HCT116 (cell line): ENCODE data around the gene KCTD1. TPM values are rescaled to one million over a fixed set of nuclear protein-coding genes. Genes with fewer than 3 reads are reported as not detected.

Source experiments
- ATAC-seq: fragments of 200-7000 bp; cut with Tn5 transposase; 2 replicates; pipeline ENCODE4 v1.9.1; 2020; ENCODE audit warnings: mild to moderate bottlenecking, moderate library complexity
- BruUV-seq: library from RNA; stranded (reverse); fragments of 400-500 nt; replicated peaks from 2 replicates; lab custom pipeline; 2021; lab: Mats Ljungman, UMichigan
- CTCF ChIA-PET: fragments of 300-600 bp; sonication (Branson Sonifier 250); formaldehyde crosslinking; loops from one replicate; lab custom pipeline; 2021; ENCODE audit warnings: antibody characterized with exemption; lab: Charles Lee
- POLR2A ChIA-PET: fragments of 300-600, 350-600 bp; sonication (Branson Sonifier 250); formaldehyde crosslinking; loops from one replicate; lab custom pipeline; 2021; ENCODE audit warnings: antibody characterized with exemption; lab: Charles Lee
- RAD21 ChIA-PET, 2 experiments: fragments of 300-600 bp; sonication (Branson Sonifier 250); formaldehyde crosslinking; loops; one replicate each; lab custom pipeline; 2023; ENCODE audit warnings: low total read pairs in 2 of 2; ENCODE audit not compliant: uncharacterized antibody in 2 of 2, unreplicated experiment in 2 of 2, low non-redundant PET in 1 of 2; lab: Charles Lee
- DNase-seq: peaks from one replicate; pipeline ENCODE4 v3.0.0-alpha.2; 2010; ENCODE audit warnings: low read depth, low spot score
- H2AFZ ChIP-seq: fragments of 200-600 bp; shearing (Covaris generic), sonication (generic); 2 replicates; pipeline ENCODE4 v1.6.1; 2017; ENCODE audit warnings: low read depth, mixed run types, mixed read lengths, antibody characterized with exemption, low read length; ENCODE audit not compliant: poor library complexity, severe bottlenecking
- H3K27ac ChIP-seq: 2 replicates; pipeline ENCODE4 v1.5.1; 2012; ENCODE audit warnings: low read depth, low read length
- H3K27me3 ChIP-seq: fragments of 200-600 bp; sonication (generic); 2 replicates; pipeline ENCODE4 v1.6.1; 2016; ENCODE audit warnings: mixed run types, low read length, mixed read lengths; ENCODE audit not compliant: insufficient read depth
- H3K36me3 ChIP-seq, 2 experiments: fragments of 200-500 bp in 1 of 2; fragments of 200-600 bp in 1 of 2; sonication (Bioruptor generic) in 1 of 2; sonication (generic) in 1 of 2; 2 replicates each; pipeline versions ENCODE4 v1.5.1 to v1.6.1; 2014 to 2016; ENCODE audit warnings: low read length in 2 of 2, inconsistent platforms in 1 of 2, mixed read lengths in 1 of 2, mixed run types in 1 of 2; ENCODE audit not compliant: insufficient read depth in 2 of 2, control insufficient read depth in 1 of 2
- H3K4me1 ChIP-seq, 2 experiments: fragments of 200-600 bp in 1 of 2; sonication (generic) in 1 of 2; 2 replicates each; pipeline versions ENCODE4 v1.5.1 to v1.6.1; 2012 to 2017; ENCODE audit warnings: low read length in 2 of 2, inconsistent platforms in 1 of 2, mild to moderate bottlenecking in 1 of 2, mixed read lengths in 1 of 2, mixed run types in 1 of 2, moderate library complexity in 1 of 2; ENCODE audit not compliant: insufficient read depth in 2 of 2, control insufficient read depth in 1 of 2
- H3K4me2 ChIP-seq: fragments of 200-600 bp; sonication (generic); 2 replicates; pipeline ENCODE4 v1.6.1; 2017; ENCODE audit warnings: mixed run types, low read length, mixed read lengths
- H3K4me3 ChIP-seq, 2 experiments: fragments of 200-600 bp in 1 of 2; sonication (generic) in 1 of 2; replicated peaks in 1 of 2; 2 replicates each; pipeline ENCODE4 v1.5.1; 2011 to 2016; ENCODE audit warnings: low read length in 2 of 2, control low read depth in 1 of 2, low read depth in 1 of 2, mild to moderate bottlenecking in 1 of 2, mixed read lengths in 1 of 2, mixed run types in 1 of 2
- H3K79me2 ChIP-seq: fragments of 200-600 bp; sonication (generic); 2 replicates; pipeline ENCODE4 v1.6.1; 2017; ENCODE audit warnings: mild to moderate bottlenecking, mixed run types, low read length, moderate library complexity, mixed read lengths; ENCODE audit not compliant: insufficient read depth
- H3K9ac ChIP-seq: fragments of 200-600 bp; sonication (generic); 2 replicates; pipeline ENCODE4 v1.6.1; 2016; ENCODE audit warnings: low read length, mixed read lengths
- H3K9me2 ChIP-seq: fragments of 200-600 bp; sonication (generic), shearing (Covaris generic); 2 replicates; pipeline ENCODE4 v1.6.1; 2017; ENCODE audit warnings: mixed run types, mild to moderate bottlenecking, moderate library complexity; ENCODE audit not compliant: insufficient read depth
- H3K9me3 ChIP-seq, 2 experiments: fragments of 200-500 bp in 1 of 2; fragments of 200-600 bp in 1 of 2; sonication (Bioruptor generic) in 1 of 2; sonication (generic) in 1 of 2; 2 replicates each; pipeline ENCODE4 v1.6.1; 2014 to 2017; ENCODE audit warnings: low read length in 2 of 2, mixed read lengths in 2 of 2, inconsistent platforms in 1 of 2, low read depth in 1 of 2, mild to moderate bottlenecking in 1 of 2, mixed run types in 1 of 2, moderate library complexity in 1 of 2; ENCODE audit not compliant: control insufficient read depth in 1 of 2, insufficient read depth in 1 of 2
- H4K20me1 ChIP-seq: fragments of 200-600 bp; sonication (generic), shearing (Covaris generic); 2 replicates; pipeline ENCODE4 v1.6.1; 2017; ENCODE audit warnings: mixed run types, mild to moderate bottlenecking, moderate library complexity; ENCODE audit not compliant: insufficient read depth
- CBX3 ChIP-seq: IDR thresholded peaks from 2 replicates; pipeline ENCODE4 v1.6.1; 2012; ENCODE audit warnings: low read depth
- CEBPB ChIP-seq: IDR thresholded peaks from 2 replicates; pipeline ENCODE4 v1.6.1; 2012; ENCODE audit warnings: low read depth
- EGR1 ChIP-seq: IDR thresholded peaks from 2 replicates; pipeline ENCODE4 v1.6.1; 2012; ENCODE audit warnings: low read depth
- EZH2 ChIP-seq: fragments of 200-600 bp; sonication (generic); IDR thresholded peaks from 2 replicates; pipeline ENCODE4 v1.6.1; 2017; ENCODE audit warnings: antibody characterized with exemption, mixed run types
- POLR2A ChIP-seq: IDR thresholded peaks from 2 replicates; pipeline ENCODE4 v1.7.0; 2011; ENCODE audit warnings: borderline replicate concordance; ENCODE audit not compliant: insufficient read depth, insufficient read length; ENCODE audit errors: extremely low read depth
- POLR2AphosphoS5 ChIP-seq: IDR thresholded peaks from 2 replicates; pipeline ENCODE4 v1.6.1; 2011; ENCODE audit warnings: mild to moderate bottlenecking, low read depth, low read length, moderate library complexity
- RAD21 ChIP-seq: IDR thresholded peaks from 2 replicates; pipeline ENCODE4 v1.6.1; 2012; ENCODE audit warnings: low read depth, mild to moderate bottlenecking
- SIN3A ChIP-seq: IDR thresholded peaks from 2 replicates; pipeline ENCODE4 v1.6.1; 2012; ENCODE audit warnings: low read depth
- SP1 ChIP-seq: IDR thresholded peaks from 2 replicates; pipeline ENCODE4 v1.6.1; 2012; ENCODE audit warnings: low read depth
- SRF ChIP-seq: IDR thresholded peaks from 2 replicates; pipeline ENCODE4 v1.6.1; 2012; ENCODE audit warnings: low read depth
- TCF7L2 ChIP-seq: IDR thresholded peaks from 2 replicates; pipeline ENCODE4 v1.7.0; 2011; ENCODE audit warnings: borderline replicate concordance, inconsistent platforms; ENCODE audit not compliant: insufficient read depth, insufficient read length; ENCODE audit errors: extremely low read depth
- ZNF274 ChIP-seq: fragments of 200-500 bp; sonication (Bioruptor generic); IDR thresholded peaks from 2 replicates; pipeline ENCODE4 v1.6.1; 2014; ENCODE audit warnings: mild to moderate bottlenecking, low read depth, low read length, inconsistent platforms
- intact Hi-C: fragments of 100-400 bp; cut with micrococcal nuclease; formaldehyde crosslinking; loops from 2 replicates; pipeline ENCODE4 v1.10.0; 2022
- total RNA-seq: library from RNA; stranded (reverse); gene quantifications from one replicate; pipeline ENCODE4 v1.2.1, GENCODE V29; 2021; ENCODE audit not compliant: unreplicated experiment
- TF ChIP-seq, protein P1 (sequence below): IDR thresholded peaks from 2 replicates; pipeline ENCODE4 v1.6.1; 2012
- TF ChIP-seq, protein P2 (sequence below): IDR thresholded peaks from 2 replicates; pipeline ENCODE4 v1.6.1; 2011; ENCODE audit warnings: mild to moderate bottlenecking, low read length, moderate library complexity; ENCODE audit not compliant: insufficient replicate concordance; ENCODE audit errors: extremely low read depth

KCTD1 gene
- total RNA-seq, 1 experiment from 2014 or later: 16.8 TPM

DNA sequence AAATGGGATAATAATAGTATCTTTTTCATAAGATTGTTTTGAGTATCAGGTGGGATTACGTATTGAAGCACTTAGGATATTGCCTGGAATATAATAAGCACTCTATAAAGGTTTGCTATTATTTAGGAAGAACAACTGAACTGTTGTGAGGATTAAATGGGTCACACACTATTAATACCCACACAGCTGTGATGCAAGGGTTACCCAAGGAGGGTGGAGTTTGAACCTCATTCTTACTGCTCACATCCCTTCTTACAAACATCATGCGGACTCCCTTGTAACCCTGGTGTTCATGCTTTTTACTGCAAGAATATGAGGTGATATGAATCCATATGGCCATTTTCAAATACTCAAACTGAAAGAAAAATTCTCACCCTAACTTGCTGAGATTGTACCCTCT is 113.5 kb downstream of the KCTD1 start:
- no peak overlapping the region for H2AFZ ChIP-seq
- H4K20me1 ChIP-seq: no peaks in the 10 kb centered on the region
- no TSS peak for BruUV-seq
- ATAC-seq: no peak
- H3K27me3 ChIP-seq: no peaks in the 10 kb centered on the region
- CTCF ChIA-PET: no interaction called here
- H3K9me2 ChIP-seq: no peaks in the 10 kb centered on the region
- no peak for TF ChIP-seq CEBPB
- no peak for TF ChIP-seq EGR1
- no peak for TF ChIP-seq ZNF274
- TF ChIP-seq, protein P1, sequence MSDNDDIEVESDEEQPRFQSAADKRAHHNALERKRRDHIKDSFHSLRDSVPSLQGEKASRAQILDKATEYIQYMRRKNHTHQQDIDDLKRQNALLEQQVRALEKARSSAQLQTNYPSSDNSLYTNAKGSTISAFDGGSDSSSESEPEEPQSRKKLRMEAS: no peak
- TF ChIP-seq, protein P2, sequence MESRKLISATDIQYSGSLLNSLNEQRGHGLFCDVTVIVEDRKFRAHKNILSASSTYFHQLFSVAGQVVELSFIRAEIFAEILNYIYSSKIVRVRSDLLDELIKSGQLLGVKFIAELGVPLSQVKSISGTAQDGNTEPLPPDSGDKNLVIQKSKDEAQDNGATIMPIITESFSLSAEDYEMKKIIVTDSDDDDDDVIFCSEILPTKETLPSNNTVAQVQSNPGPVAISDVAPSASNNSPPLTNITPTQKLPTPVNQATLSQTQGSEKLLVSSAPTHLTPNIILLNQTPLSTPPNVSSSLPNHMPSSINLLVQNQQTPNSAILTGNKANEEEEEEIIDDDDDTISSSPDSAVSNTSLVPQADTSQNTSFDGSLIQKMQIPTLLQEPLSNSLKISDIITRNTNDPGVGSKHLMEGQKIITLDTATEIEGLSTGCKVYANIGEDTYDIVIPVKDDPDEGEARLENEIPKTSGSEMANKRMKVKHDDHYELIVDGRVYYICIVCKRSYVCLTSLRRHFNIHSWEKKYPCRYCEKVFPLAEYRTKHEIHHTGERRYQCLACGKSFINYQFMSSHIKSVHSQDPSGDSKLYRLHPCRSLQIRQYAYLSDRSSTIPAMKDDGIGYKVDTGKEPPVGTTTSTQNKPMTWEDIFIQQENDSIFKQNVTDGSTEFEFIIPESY: no peak
- no peak for TF ChIP-seq TCF7L2
- no peak for TF ChIP-seq RAD21
- no peak for TF ChIP-seq CBX3
- TF ChIP-seq SIN3A: no peak
- no peak for TF ChIP-seq POLR2AphosphoS5
- no peak for TF ChIP-seq POLR2A
- TF ChIP-seq SP1: no peak
- no peak for TF ChIP-seq EZH2
- TF ChIP-seq SRF: no peak
- TF ChIP-seq, all 23 proteins: peak for 0
- Histone ChIP-seq H3K9ac (no peak overlapping the region), H3K4me3 (no peak overlapping the region), H3K27ac (no peak overlapping the region), H3K4me2 (no peak overlapping the region), H3K9me3 (no peaks in the 10 kb centered on the region), H3K4me1 (peaks cover 16 to 24% of the 10 kb centered on the region in 2 experiments; a peak in 3 of 4 replicates), H3K79me2 (no peaks in the 10 kb centered on the region), H3K36me3 (no peaks in the 10 kb centered on the region)
- POLR2A ChIA-PET: no interaction called here
- no peak for DNase-seq
- RAD21 ChIA-PET: no interaction called here
- intact Hi-C loops: no loop called here
